Measurements from ENCODE around the gene CELF6.

DNA sequence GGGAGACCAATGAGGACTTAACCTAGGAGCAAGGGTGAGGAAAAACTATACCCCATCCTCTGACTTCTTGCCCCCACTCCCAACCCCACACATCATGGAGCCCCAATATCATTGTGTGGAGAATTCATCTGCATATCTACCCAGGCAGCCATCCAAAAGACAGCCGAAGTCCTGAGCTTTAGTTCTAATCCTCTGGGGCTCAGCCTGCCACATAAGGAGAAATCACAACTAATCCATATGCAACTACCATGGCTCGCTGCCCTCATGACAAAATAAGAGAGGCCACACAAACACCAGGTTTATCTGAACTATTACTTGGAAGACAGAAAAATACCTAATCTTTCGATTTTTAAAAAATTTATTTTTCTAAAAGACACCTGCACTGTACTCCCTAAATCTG, 38.2 kb upstream of the CELF6 start:
- TF ChIP-seq, protein P1, sequence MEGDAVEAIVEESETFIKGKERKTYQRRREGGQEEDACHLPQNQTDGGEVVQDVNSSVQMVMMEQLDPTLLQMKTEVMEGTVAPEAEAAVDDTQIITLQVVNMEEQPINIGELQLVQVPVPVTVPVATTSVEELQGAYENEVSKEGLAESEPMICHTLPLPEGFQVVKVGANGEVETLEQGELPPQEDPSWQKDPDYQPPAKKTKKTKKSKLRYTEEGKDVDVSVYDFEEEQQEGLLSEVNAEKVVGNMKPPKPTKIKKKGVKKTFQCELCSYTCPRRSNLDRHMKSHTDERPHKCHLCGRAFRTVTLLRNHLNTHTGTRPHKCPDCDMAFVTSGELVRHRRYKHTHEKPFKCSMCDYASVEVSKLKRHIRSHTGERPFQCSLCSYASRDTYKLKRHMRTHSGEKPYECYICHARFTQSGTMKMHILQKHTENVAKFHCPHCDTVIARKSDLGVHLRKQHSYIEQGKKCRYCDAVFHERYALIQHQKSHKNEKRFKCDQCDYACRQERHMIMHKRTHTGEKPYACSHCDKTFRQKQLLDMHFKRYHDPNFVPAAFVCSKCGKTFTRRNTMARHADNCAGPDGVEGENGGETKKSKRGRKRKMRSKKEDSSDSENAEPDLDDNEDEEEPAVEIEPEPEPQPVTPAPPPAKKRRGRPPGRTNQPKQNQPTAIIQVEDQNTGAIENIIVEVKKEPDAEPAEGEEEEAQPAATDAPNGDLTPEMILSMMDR (conservative IDR thresholded peaks at IDR 0.05; ENCODE audit: low read depth, low read length), result no peak
- TF ChIP-seq EZH2 (IDR thresholded peaks at IDR 0.05; ENCODE audit: borderline replicate concordance, low read depth, low read length, poor library complexity, severe bottlenecking), result no peak
